ENCODE measurements around the gene PNRC2. TPM values are rescaled to one million over a fixed set of nuclear protein-coding genes. Genes with fewer than 3 reads are reported as not detected.
A peak's percentile ranks its signal among the peaks of the same experiment; 100 is the strongest.

Gene PNRC2
- total and polyA plus RNA-seq, 2 of the 13 experiments (the other 11 are each of a cell fraction or from before 2014, with no cell fraction given): 74.9 to 97.5 TPM

DNA sequence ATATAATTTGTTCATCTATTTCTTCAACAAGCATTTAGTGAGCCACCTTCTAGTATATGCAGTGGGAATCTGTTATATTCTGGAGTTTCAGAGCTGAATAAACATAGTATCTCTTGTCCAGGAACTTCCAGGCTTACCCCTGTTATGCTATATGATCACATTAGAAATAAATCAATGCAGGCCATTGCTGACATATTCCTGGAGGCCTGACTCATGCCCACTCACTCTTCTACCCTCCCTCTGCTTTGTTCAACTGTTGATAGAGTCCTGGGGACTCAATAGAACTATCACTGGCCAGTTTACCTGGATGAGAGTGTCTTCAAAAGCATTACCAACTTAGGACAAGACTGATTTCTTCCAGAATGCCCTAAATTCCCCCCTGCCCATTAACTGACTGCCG, 49.8 kb downstream of the PNRC2 start (continued):
- no peak for TF ChIP-seq PRMT3 (CRISPR knock-in tag; IDR thresholded peaks at IDR 0.05; ENCODE audit: borderline replicate concordance, low read depth)
- peak; percentile 72 for TF ChIP-seq ONECUT2 (CRISPR knock-in tag; IDR thresholded peaks at IDR 0.05)
- TF ChIP-seq, protein P1, sequence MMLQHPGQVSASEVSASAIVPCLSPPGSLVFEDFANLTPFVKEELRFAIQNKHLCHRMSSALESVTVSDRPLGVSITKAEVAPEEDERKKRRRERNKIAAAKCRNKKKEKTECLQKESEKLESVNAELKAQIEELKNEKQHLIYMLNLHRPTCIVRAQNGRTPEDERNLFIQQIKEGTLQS (CRISPR knock-in tag; IDR thresholded peaks at IDR 0.05): peak; percentile 75
- peak; percentile 84 for TF ChIP-seq JUND (CRISPR knock-in tag; IDR thresholded peaks at IDR 0.05)
- TF ChIP-seq SMAD3 (CRISPR knock-in tag; IDR thresholded peaks at IDR 0.05): no peak
- no peak for TF ChIP-seq PPARG (CRISPR knock-in tag; conservative IDR thresholded peaks at IDR 0.05)
- TF ChIP-seq, protein P2, sequence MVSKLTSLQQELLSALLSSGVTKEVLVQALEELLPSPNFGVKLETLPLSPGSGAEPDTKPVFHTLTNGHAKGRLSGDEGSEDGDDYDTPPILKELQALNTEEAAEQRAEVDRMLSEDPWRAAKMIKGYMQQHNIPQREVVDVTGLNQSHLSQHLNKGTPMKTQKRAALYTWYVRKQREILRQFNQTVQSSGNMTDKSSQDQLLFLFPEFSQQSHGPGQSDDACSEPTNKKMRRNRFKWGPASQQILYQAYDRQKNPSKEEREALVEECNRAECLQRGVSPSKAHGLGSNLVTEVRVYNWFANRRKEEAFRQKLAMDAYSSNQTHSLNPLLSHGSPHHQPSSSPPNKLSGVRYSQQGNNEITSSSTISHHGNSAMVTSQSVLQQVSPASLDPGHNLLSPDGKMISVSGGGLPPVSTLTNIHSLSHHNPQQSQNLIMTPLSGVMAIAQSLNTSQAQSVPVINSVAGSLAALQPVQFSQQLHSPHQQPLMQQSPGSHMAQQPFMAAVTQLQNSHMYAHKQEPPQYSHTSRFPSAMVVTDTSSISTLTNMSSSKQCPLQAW (CRISPR knock-in tag; IDR thresholded peaks at IDR 0.05): 0 out of 2 replicates have a peak, but pooled peaks have one; percentile 38
- 0 out of 2 replicates have a peak, but pooled peaks have one; percentile 41 for TF ChIP-seq MIER3 (CRISPR knock-in tag; IDR thresholded peaks at IDR 0.05; ENCODE audit: borderline replicate concordance)
- peak; percentile 47 for TF ChIP-seq SAP130 (CRISPR knock-in tag; IDR thresholded peaks at IDR 0.05; ENCODE audit: low read depth)
- TF ChIP-seq, protein P3, sequence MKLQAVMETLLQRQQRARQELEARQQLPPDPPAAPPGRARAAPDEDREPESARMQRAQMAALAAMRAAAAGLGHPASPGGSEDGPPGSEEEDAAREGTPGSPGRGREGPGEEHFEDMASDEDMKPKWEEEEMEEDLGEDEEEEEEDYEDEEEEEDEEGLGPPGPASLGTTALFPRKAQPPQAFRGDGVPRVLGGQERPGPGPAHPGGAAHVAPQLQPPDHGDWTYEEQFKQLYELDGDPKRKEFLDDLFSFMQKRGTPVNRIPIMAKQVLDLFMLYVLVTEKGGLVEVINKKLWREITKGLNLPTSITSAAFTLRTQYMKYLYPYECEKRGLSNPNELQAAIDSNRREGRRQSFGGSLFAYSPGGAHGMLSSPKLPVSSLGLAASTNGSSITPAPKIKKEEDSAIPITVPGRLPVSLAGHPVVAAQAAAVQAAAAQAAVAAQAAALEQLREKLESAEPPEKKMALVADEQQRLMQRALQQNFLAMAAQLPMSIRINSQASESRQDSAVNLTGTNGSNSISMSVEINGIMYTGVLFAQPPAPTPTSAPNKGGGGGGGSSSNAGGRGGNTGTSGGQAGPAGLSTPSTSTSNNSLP (IDR thresholded peaks at IDR 0.05; ENCODE audit: low read depth, low read length): peak; percentile 89
- TF ChIP-seq JUNB (CRISPR knock-in tag; IDR thresholded peaks at IDR 0.05; ENCODE audit: borderline replicate concordance): peak; percentile 65; the same call in 1 of the 2 replicates
- peak; percentile 67; the same call in 1 of the 2 replicates for TF ChIP-seq HMG20A (CRISPR knock-in tag; IDR thresholded peaks at IDR 0.05; ENCODE audit: borderline replicate concordance)
- 0 out of 2 replicates have a peak, but pooled peaks have one; percentile 57 for TF ChIP-seq ZBTB20 (CRISPR knock-in tag; IDR thresholded peaks at IDR 0.05; ENCODE audit: borderline replicate concordance, low read depth)
- peak; percentile 29; the same call in 1 of the 2 replicates for TF ChIP-seq MED1 (CRISPR knock-in tag; IDR thresholded peaks at IDR 0.05)
- no peak for TF ChIP-seq MTF1 (CRISPR knock-in tag; IDR thresholded peaks at IDR 0.05)
